CD4-positive, alpha-beta T cell treated with Interferon gamma for 1 hour (primary cell): ENCODE data around the gene RARS2.
"Not testable (repeated sequence)": the region's sequence is repeated elsewhere in the genome, so short reads cannot be mapped to it uniquely, and the experiment has no call there.

Source experiments
- DNase-seq: peaks from one replicate; pipeline ENCODE4 v3.0.0-alpha.2; 2020

The RARS2 gene

GRCh38 chr6:87498048-87498447 is 91.7 kb downstream of the RARS2 start:
- DNase-seq = no peak

GRCh38 chr6:87494761-87495422 is 94.9 kb downstream of the RARS2 start:
- DNase-seq = no peak

- DNase-seq = not testable (repeated sequence)
Observed at GRCh38 chr6:87489326-87489725, 100.5 kb downstream of the RARS2 start.

GRCh38 chr6:87487555-87487954 is 102.2 kb downstream of the RARS2 start:
- DNase-seq = no peak

GRCh38 chr6:87484491-87484890 is 105.3 kb downstream of the RARS2 start:
- no peak for DNase-seq

GRCh38 chr6:87483929-87484328 is 105.9 kb downstream of the RARS2 start:
- DNase-seq = no peak

- DNase-seq = no peak
Observed at GRCh38 chr6:87482366-87482765, 107.4 kb downstream of the RARS2 start.

- no peak for DNase-seq
Observed at GRCh38 chr6:87481931-87482330, 107.9 kb downstream of the RARS2 start.

- peak; percentile 48 for DNase-seq
Observed at GRCh38 chr6:87473419-87473903, 116.3 kb downstream of the RARS2 start.

GRCh38 chr6:87472525-87473418 is 117.0 kb downstream of the RARS2 start, which contains the start of gene SLC35A1:
SLC35A1 (plus strand) TSS chr6:87472974; CDS start chr6:87473004, 30 bp downstream.
- DNase-seq = peak; percentile 81

GRCh38 chr6:87465051-87465450 is 124.7 kb downstream of the RARS2 start:
- no peak for DNase-seq
